Adipose tissue (tissue), 3 donors: Measurements from ENCODE around the gene CNTN4. TPM values are rescaled to one million over a fixed set of nuclear protein-coding genes. Genes with fewer than 3 reads are reported as not detected.

Source experiments
- H3K27ac ChIP-seq: one replicate; pipeline ENCODE4 v1.5.1; 2013; ENCODE audit warnings: low read depth, low read length
- WGBS, 3 donors: extraction: QIAGEN DNeasy Blood & Tissue Kit; methylation state at CpG; one replicate each; pipeline ENCODE4 v1.1.7; 2013; 5-methylcytosine and 5-hydroxymethylcytosine counted together
- polyA plus RNA-seq, 3 donors: library from polyadenylated mRNA; stranded (reverse); fragments of 200-250 nt; gene quantifications; one replicate each; pipeline ENCODE4 v1.2.3, GENCODE V29; 2013
- donor health status: healthy with polysubstance abuse.
- donor health status: Bipolar disorder and iron deficiency.
- donor health status: healthy.

The CNTN4 gene
- polyA plus RNA-seq, 3 donors: 1.0 to 5.2 (median 1.7) TPM

DNA sequence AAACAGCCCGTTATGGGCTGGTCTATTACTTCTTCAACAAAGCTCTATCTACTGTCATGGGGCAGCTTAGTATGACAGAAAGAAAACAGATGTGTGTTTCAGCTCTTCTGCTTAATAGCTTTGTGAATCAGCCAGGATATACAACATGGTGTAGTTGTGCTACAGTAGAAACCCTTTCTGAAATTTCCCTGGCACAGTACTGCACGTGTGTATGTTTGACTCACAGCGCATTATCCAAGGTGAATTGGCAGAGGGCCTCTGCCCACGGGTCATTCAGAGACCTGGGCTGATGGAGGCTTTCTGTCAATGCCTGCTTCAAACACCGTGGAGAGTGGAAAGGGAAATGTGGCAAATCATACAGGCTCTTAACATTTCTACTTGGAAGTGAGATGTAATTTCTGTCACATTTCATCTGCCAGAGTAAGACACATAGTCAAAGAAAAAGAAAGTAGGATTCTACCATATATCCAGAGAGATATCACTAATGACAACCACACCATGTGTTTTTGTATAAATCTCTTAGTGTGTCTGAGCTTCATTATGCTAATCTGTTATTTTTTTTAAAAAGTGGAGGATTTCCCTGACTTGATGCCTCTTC is 505.1 kb downstream of the CNTN4 start:
- no peak overlapping the region for H3K27ac ChIP-seq
- 50 to 52% (median 51%) methylated on average over 5 of the region's 5 CpGs for WGBS, 3 donors

DNA sequence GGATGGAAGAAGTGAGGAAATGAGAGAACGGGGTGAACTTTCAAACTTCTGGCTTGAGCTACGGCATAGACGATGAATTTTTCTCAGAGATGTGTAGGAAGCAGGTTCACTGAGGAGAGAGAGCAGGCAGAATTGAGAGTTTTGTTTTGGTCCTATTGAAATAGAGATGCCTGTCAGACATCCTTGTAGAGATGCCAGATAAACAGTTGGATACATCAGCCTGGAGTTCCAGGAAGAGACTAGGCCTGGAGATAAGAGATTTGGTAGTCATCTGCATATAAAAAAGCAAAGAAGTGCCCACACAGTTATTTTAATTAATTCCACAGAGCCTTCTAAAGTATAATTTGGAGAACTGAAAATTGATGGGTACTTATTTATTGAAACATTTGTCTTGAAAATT is 515.9 kb downstream of the CNTN4 start:
- WGBS, 3 donors: 78 to 92% (median 90%) methylated on average over 3 of the region's 3 CpGs
- H3K27ac ChIP-seq: no peak overlapping the region

DNA sequence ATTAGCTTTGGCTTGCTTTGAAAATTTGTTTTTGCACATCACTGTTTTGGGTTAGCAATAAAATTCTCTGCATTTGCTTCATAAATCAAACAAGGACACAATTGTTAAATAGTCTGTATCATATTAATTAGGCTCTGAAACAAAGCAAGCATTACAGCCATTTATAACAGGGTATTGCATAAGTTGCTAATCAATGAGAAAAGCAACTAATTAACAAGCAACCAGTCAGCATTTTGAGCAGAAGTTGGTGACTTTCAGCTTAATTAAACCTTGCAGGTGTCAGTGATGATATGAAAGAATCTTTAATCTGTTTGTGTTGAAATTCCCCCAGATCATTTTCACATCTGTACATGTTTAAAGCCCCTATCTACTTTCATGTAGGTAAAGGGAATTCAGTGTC is 516.4 kb downstream of the CNTN4 start:
- no peak overlapping the region for H3K27ac ChIP-seq

DNA sequence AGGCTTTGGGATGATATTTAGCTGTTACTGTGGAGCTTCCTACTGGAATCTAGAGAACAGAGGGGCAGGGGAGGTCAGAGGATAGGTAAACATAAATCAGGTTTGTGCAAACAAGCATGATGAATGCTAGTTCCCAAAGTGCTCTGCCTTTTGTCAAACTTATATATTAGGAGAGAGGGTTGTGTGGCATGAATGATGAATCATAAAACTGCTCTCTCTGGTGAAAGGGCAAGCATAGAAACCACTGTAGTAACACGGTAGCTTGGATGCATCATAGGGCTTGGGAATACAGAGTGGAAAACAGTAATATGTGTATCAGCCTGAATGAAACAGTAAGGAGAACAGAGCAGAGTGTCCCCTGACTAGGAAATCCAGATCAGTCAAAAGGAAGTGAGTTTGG is 524.8 kb downstream of the CNTN4 start:
- 11 to 46% (median 39%) methylated on average over 1 of the region's 1 CpG for WGBS, 3 donors
- H3K27ac ChIP-seq: no peak overlapping the region

DNA sequence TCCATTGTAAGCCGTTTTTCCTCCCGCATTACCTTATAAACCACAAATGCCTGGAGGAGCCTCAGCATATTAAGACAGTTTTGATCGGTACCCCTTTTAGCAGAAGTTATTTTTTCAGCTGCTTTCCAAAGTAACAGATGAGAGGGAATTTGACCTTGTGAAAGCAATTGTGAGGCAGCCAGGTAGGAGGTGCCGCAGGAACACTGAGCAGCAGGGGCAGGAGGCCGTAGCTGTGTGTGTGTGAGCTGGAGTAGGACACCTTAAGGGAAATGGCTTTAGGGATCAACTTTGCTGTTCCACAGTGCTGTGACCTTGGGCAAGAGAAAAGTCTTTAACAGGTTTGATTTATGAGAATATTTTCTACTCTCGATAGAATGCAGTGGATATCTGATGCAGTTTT is 529.5 kb downstream of the CNTN4 start:
- 39 to 83% (median 81%) methylated on average over 6 of the region's 6 CpGs for WGBS, 3 donors
- H3K27ac ChIP-seq: no peak overlapping the region

DNA sequence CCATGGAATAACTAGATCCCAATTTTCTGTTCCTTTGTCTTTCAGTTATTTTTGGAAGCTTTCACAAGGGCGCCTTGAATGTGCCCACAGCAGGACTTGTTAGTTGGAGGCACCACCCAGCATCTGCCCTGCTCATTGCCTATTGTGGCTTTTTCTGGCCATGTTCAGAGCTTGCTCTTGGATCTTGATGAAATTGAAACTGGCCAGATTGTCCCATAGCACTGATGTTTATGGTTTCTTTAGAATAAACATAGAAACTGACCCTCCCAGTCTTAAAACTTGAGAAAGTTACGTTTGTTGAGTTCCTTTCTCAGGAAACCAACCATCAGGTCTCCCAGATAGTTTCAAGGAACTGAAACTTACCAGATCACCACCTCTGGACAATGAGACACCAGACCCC is 536.8 kb downstream of the CNTN4 start:
- 73 to 76% (median 75%) methylated on average over 2 of the region's 2 CpGs for WGBS, 3 donors
- H3K27ac ChIP-seq: no peak overlapping the region

DNA sequence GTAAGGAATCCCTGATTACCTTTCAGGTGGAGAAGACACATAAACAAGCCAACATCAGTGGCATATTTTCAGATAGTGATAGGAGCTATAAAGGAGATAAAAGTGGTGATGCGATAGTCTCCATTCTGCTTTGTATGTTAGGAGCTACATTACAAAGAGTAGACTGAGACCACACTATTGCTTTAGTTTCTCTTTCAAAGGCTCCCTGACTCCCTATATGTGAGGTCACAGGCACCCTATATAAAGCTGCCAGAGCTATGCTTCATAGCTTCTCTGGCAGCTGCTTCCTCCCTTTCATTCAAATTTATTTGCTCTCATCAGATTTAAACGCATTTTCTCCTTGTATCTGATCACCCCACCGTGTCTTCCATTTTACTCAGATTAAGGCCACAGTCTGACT is 544.9 kb downstream of the CNTN4 start:
- 58 to 75% (median 61%) methylated on average over 3 of the region's 3 CpGs for WGBS, 3 donors

DNA sequence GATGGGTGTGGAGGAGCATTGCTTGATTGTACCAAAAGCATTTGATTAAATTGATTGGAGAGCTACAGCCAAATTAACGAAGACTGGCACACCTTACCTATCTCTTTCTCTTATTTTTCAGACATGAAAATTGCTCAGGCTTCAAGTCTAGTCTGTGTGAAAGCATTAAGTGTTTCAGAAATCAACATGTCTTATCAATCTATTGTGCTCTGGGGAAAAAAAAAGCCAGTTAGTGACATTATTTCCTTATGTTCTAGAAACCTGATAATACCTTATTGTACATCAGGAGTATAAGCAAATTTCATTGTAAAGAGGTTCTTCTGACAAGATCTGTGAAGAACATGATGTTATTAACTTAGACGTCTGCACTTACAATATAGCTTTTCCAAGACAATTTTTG is 546.3 kb downstream of the CNTN4 start:
- H3K27ac ChIP-seq: no peak overlapping the region
- WGBS, 3 donors: 64 to 74% (median 70%) methylated on average over 2 of the region's 2 CpGs

More for the DNA sequence above, 544.9 kb downstream of the CNTN4 start:
- no peak overlapping the region for H3K27ac ChIP-seq

DNA sequence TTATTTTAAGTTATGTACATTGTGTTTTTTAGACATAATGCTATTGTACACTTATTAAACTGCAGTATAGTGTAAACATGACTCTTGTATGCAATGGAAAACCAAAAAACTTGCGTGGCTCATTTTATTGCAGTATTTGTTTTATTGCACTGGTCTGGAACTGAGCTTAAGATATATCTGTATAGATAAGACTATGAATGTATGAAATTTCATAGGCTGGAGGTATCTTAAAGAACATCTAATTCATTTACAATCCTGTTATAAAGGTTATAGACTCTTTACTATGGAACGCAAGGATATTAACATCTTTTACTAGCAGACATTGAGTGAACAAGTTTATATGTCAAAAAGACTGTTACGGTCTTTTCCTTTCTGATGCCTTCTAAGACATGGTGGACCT is 552.1 kb downstream of the CNTN4 start:
- WGBS, 3 donors: 91 to 96% (median 93%) methylated on average over 3 of the region's 3 CpGs

DNA sequence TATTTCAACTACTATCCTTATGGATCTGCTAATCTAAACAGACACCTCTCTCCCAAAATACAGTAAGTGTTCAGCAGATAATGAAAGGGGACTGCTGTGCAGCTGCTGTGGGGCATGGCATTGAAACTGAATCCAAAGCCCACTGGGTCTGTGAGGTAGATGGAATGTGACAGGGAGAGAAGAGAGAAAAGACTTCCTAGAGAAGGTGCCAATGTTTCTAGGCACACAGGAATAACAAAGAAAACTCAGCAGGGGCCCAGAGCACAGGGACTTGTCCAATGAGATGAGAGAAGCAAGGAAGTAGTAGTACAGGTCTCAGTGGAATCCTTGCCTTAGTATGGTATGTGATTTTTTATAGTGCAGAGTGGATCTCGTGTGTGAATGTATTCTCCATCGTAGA is 553.7 kb downstream of the CNTN4 start:
- 60 to 84% (median 75%) methylated on average over 2 of the region's 2 CpGs for WGBS, 3 donors
- no peak overlapping the region for H3K27ac ChIP-seq

More for the DNA sequence above, 552.1 kb downstream of the CNTN4 start:
- H3K27ac ChIP-seq: no peak overlapping the region

DNA sequence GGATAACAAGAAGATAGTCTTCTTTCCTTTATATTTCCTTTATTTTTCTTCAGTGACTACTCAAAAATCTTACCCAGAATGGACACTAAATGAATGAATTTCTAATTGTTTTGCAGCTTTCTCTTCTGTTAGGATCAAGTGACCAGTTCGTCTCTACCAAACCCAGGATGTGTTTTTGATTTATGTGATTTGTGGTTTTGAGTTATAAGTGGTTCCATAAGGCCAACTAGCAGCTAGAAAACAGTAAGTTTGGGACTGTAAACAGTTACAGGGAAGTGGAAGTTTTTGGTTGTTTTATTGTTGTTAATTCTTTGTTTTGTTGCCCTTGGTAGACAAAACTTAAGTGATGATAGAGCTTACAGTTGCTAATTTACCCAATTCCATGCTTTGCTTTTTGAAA is 555.0 kb downstream of the CNTN4 start:
- WGBS, 3 donors: 24 to 42% (median 28%) methylated on average over 1 of the region's 1 CpG
- H3K27ac ChIP-seq: no peak overlapping the region

DNA sequence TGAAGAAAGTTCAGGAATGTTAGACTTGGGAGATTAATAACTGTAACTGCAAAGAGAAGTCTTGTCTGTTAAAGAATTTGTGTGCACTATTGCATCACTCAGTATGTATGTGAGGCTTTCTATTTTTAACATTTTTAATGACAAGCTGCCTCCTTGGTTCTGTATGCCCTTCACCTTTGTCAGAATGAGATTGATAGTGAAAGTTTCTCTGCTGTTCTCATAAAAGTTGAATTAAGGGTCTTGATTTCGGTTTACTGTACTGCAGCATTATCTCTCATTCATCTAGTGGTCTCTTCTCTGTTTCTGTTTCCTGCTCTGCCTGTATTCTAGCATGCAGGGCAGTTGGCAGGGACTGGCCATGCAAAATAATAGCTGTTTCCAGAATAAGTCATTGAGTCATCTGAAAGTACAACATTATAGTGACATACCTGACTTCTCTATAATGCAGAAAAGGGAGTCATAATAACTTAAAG is 556.6 kb downstream of the CNTN4 start:
- no peak overlapping the region for H3K27ac ChIP-seq
- WGBS, 3 donors: 3 to 42% (median 41%) methylated on average over 1 of the region's 1 CpG

DNA sequence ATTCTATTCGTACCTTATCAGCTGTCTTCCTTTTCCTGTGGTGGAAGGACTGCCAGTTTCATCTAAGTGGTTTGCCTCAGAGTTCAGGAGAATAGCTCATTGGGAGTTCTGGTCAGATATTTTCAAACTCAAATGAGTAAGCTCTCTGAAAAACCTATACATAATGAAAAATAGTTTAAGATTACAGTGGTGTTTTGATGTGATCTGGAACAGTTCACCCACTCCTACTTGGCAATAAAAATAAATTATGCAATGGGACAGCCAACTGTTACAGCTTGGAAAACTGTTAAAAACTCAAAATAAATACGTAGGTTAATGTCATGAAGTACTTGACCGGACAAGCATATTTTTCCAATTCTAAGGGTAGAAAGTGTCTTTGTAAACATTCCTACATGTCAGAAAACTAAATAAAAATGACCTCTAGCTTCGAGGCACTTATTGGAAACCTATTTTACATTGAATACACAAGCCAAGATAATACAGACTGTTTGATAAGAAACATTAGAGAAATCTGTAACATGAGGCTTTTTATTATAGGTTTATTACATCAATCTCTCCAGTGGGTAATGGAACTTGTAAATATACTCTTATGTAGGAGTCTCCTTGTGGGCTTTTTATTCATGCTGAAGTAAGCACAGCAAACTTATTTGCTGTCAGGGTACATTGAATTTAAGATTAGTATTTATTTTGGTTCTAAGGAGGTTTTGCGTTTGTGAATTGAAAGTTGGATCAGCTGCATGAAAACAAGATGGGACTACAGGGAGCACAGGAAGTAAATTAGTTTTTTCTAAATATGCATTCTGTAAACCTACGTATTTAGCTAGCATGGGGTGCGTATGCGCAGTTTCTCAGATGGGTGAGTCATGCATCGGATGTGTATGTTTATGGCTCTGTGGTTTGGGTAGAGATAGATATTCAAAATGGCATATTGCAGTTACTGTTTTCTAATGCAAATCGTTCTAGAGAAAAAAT is 558.4 kb downstream of the CNTN4 start:
- H3K27ac ChIP-seq: no peak overlapping the region
- WGBS, 3 donors: 62 to 63% (median 63%) methylated on average over 10 of the region's 10 CpGs

DNA sequence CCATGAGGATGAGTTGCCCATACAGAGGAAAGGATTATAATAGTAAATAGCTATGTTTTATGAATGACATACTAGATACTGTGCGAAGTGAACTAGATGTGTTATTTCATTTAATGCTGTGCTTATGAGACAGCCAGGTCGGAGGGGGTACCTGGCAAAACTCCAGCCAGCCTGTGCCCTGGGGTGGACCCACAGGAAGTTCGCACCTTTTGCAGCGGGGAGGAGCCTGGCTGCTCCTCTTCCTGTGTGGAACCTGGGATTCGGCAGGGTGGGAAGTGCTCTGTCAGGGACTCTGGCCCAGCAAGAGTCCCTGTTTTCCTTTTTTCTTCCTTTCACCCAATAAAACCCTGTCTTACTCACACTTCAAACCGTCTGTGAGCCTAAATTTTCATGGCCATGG is 559.3 kb downstream of the CNTN4 start:
- 73 to 86% (median 85%) methylated on average over 6 of the region's 6 CpGs for WGBS, 3 donors
- no peak overlapping the region for H3K27ac ChIP-seq

DNA sequence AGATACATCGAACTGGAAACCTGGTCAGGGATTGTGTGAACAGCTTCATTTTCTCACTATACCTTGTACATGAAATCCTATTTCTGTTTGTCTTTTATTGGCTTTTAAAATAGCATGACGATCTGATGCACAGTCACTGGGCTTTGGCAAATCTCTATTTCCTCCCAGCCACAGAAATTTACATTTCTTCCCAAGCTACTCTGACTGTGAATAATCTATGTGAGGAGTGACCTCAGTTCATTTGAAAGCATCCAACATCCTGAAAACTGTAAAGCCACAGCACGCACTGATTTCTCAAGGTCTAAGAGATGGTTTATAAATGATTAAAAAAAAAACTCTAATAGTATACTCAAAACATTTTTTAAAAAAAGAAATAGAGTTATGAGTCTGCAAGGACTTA is 561.2 kb downstream of the CNTN4 start:
- no peak overlapping the region for H3K27ac ChIP-seq
- 47 to 72% (median 51%) methylated on average over 3 of the region's 3 CpGs for WGBS, 3 donors

DNA sequence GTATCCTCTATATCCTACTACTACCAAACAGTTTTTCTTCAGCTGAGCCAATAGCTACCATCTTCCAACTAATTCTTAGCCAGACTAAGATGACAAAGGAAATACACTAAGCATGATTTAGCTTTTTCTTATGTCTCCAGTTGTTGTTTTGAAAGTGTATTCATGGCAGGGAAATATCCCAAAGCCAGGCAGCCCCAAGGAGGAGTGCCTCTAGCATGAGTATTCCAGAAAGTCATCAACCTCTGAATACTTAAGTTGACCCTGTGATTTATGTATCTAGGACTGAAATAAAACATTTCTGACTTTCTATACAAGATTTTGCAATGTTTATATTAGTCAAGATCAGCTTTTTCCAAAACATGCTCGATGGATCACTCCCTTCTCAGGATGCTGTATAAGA is 562.4 kb downstream of the CNTN4 start:
- WGBS, 3 donors: 71 to 76% (median 71%) methylated on average over 1 of the region's 1 CpG
- no peak overlapping the region for H3K27ac ChIP-seq

DNA sequence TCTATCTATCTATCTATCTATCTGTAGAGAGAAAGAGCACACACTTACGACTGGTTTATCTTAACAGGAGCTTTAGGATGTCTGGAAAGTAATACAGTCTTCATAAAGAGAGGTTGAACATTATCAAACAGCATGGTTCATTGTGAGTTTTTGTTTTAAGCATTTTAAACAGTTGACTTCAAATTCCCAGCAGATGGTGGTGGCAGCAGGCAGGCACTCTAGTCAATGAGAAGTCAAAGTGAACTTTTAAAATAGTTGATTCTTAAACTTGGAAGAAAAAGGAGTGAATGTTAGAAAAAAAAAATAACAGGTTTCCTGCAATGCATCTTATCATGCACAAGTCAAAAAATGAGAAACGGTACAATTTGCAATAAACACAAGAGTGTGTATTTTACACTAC is 578.8 kb downstream of the CNTN4 start:
- 64 to 77% (median 75%) methylated on average over 2 of the region's 2 CpGs for WGBS, 3 donors
- H3K27ac ChIP-seq: no peak overlapping the region

DNA sequence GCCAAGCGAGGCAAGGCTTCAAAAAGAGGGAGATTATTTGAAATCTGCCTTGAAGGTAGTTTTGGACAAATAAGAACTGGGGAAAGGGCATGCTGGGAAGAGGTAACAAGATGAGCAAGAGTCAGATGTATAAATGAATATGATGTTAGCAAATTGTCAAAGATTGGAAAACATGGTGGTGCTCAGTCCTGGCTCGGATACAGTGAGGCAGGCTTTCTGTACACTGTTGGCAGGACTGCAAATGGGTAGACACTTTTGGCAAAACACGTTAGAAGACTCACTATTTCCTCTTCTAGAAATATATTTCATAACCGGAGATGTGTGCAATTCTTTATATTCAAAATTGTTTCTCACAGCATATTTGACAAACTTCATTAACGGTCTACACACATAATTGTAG is 581.6 kb downstream of the CNTN4 start:
- 78 to 89% (median 85%) methylated on average over 5 of the region's 5 CpGs for WGBS, 3 donors
- no peak overlapping the region for H3K27ac ChIP-seq

DNA sequence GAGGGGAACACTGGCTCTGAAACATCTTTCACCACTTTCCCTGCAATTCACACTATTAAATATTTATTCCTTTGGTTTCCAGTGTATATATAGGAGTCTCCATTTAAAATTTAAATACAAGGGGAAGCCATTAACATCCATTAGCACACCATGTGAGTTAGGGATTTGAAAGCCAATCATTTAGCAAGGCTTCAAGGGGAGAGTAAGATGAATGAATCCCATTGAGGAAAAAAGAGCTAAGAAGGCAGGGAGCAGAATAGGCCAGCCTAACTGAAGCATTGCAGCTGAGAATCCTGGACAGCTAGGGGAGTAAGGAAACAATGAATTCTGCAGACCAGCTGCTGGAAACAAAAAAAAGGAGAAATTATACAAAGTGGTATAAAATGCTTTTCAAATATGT is 585.4 kb downstream of the CNTN4 start:
- no peak overlapping the region for H3K27ac ChIP-seq
